Kidney epithelial cell (primary cell): ENCODE results near the gene ITCH. TPM values are rescaled to one million over a fixed set of nuclear protein-coding genes. Genes with fewer than 3 reads are reported as not detected.

Experiments used
- DNase-seq: peaks from one replicate; pipeline ENCODE4 v3.0.0-alpha.2; 2010; ENCODE audit warnings: low read depth
- H3K27me3 ChIP-seq: 2 replicates; pipeline ENCODE4 v1.6.0; 2011; ENCODE audit warnings: low read length; ENCODE audit not compliant: control insufficient read depth, insufficient read depth
- H3K36me3 ChIP-seq: 2 replicates; pipeline ENCODE4 v1.5.1; 2011; ENCODE audit warnings: low read length; ENCODE audit not compliant: control insufficient read depth, insufficient read depth
- H3K4me3 ChIP-seq: 2 replicates; pipeline ENCODE4 v1.5.1; 2011; ENCODE audit warnings: low read depth, mild to moderate bottlenecking, control low read depth, low read length
- total RNA-seq: library from RNA; depleted of rRNA; stranded (reverse); fragments of >200 nt; gene quantifications from 2 replicates; pipeline ENCODE4 v1.2.3, GENCODE V29; 2015
- TF ChIP-seq, protein P1 (sequence below): IDR thresholded peaks from 2 replicates; pipeline ENCODE4 v1.5.1; 2011; ENCODE audit warnings: mild to moderate bottlenecking, moderate library complexity, low read length, control low read depth, inconsistent platforms; ENCODE audit not compliant: insufficient read depth, poor library complexity, severe bottlenecking

Gene ITCH
- total RNA-seq, 1 donor from 2014 or later: 53.5 TPM

DNA sequence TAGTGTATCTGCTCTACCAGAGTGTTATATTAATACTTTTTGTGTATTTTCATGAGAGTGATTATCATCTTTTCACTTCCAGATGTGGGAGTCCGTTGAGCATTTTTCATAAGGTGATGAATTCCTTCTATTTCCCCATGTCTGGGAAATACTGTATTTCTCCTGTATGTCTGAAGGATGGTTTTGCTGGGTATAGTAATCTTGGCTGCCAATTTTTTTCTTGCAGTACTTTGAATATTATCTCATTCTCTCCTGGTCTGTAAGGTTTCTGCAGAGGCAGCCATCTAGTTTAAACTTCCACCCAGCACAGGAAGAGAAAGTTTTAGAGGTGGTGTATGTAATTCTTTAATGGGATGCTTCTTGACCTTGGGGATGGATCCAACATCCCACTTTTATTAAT is 137.8 kb downstream of the ITCH start:
- TF ChIP-seq, protein P1, sequence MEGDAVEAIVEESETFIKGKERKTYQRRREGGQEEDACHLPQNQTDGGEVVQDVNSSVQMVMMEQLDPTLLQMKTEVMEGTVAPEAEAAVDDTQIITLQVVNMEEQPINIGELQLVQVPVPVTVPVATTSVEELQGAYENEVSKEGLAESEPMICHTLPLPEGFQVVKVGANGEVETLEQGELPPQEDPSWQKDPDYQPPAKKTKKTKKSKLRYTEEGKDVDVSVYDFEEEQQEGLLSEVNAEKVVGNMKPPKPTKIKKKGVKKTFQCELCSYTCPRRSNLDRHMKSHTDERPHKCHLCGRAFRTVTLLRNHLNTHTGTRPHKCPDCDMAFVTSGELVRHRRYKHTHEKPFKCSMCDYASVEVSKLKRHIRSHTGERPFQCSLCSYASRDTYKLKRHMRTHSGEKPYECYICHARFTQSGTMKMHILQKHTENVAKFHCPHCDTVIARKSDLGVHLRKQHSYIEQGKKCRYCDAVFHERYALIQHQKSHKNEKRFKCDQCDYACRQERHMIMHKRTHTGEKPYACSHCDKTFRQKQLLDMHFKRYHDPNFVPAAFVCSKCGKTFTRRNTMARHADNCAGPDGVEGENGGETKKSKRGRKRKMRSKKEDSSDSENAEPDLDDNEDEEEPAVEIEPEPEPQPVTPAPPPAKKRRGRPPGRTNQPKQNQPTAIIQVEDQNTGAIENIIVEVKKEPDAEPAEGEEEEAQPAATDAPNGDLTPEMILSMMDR: no peak
- no peak for DNase-seq
- H3K4me3 ChIP-seq: no peak overlapping the region
- H3K27me3 ChIP-seq: no peaks in the 10 kb centered on the region
- H3K36me3 ChIP-seq: peaks cover 1% of the 10 kb centered on the region

DNA sequence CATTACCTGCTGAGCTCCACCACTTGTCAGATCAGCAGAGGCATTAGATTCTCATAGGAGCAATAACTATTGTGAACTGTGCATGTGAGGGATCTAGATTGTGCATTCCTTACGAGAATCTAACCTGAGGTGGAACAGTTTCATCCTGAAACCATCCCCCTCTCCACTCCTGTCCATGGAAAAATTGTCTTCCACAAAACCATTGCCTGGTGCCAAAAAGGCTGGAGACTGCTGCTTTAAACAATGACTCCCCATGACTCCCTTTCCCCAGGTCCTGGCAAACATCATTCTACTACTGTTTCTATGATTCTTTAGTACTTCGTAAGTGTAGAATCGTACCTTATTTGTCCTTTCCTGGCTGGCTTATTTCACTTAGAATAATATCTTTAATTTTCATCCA is 143.4 kb downstream of the ITCH start:
- no peaks in the 10 kb centered on the region for H3K36me3 ChIP-seq
- TF ChIP-seq, protein P1: no peak
- no peak for DNase-seq

DNA sequence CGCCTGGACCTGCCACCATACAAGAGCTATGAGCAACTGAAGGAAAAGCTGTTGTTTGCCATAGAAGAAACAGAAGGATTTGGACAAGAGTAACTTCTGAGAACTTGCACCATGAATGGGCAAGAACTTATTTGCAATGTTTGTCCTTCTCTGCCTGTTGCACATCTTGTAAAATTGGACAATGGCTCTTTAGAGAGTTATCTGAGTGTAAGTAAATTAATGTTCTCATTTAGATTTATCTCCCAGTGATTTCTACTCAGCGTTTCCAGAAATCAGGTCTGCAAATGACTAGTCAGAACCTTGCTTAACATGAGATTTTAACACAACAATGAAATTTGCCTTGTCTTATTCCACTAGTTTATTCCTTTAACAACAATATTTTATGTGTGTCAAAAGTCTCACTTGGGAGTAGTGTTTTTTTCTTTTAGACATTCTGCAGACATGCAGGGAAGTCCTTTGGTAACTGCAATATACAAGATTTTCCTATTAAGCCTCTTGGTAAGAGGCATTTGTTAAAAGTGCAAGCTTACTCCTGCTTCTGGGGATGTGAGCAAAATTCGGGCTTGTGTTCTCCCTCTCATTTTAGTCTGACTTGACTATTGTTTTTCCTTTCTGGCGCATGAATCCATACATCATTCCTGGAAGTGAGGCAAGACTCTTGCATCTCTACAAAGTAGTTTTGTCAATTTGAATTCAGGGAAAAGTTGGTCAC is 144.8 kb downstream of the ITCH start:
- Histone ChIP-seq H3K27me3 (no peaks in the 10 kb centered on the region), H3K36me3 (no peaks in the 10 kb centered on the region)

More for the DNA sequence above, 143.4 kb downstream of the ITCH start:
- H3K27me3 ChIP-seq: no peaks in the 10 kb centered on the region
- H3K4me3 ChIP-seq: no peak overlapping the region

DNA sequence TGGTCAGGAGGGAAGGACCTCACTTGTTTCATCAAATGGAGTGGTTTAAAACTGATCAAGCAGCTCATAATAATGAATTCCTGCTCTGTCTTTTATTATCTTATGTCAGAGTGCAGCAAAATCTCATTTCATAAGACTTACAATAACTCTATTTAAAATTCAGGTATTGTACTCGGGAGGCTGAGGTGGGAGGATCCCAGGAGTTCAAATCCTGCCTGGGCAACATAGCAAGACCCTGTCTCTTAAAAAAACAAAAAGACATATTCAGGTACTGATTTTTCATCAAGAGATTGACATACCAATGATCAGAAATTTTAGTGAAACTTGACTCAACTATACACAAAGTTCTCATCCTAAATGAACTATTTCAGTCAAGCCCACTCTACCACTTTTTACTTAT is 147.5 kb downstream of the ITCH start:
- Histone ChIP-seq H3K4me3 (no peak overlapping the region), H3K36me3 (no peaks in the 10 kb centered on the region), H3K27me3 (no peaks in the 10 kb centered on the region)
- no peak for DNase-seq
- TF ChIP-seq, protein P1: no peak

More for the DNA sequence above, 144.8 kb downstream of the ITCH start:
- TF ChIP-seq, protein P1: no peak
- no peak for DNase-seq
- H3K4me3 ChIP-seq: no peak overlapping the region

DNA sequence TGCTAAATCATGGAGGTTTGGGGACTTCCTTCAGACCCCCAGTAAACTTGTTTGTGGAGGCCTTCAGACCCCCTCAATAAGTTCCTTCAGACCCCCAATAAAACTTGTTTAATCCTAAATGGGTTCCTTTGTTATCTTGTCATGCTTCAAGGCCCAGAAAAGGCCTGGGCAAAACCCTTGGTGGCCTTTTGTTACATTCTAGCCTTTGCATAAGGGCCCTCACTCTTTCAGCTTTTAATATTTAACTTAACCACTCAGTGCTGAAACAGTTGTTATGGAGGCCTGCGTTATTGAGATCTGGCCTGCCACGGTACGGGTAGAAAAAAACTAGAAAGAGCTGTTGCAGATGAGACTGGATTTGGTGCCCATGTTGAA is 148.8 kb downstream of the ITCH start:
- H3K36me3 ChIP-seq: no peaks in the 10 kb centered on the region

More for the DNA sequence above, 148.8 kb downstream of the ITCH start:
- TF ChIP-seq, protein P1: no peak
- no peak overlapping the region for H3K4me3 ChIP-seq
- DNase-seq: no peak
- H3K27me3 ChIP-seq: no peaks in the 10 kb centered on the region
